HepG2 (cell line): ENCODE results near the gene UBL4B. TPM values are rescaled to one million over a fixed set of nuclear protein-coding genes. Genes with fewer than 3 reads are reported as not detected.
A peak's percentile ranks its signal among the peaks of the same experiment; 100 is the strongest.

Source experiments
- ATAC-seq: fragments of 200-7000 bp; cut with Tn5 transposase; 3 replicates; pipeline ENCODE4 v1.9.1; 2020; ENCODE audit warnings: mild to moderate bottlenecking, moderate library complexity
- BruUV-seq: library from RNA; stranded (reverse); fragments of 400-500 nt; replicated peaks from 2 replicates; lab custom pipeline; 2021; lab: Mats Ljungman, UMichigan
- CTCF ChIA-PET: fragments of 300-600 bp; formaldehyde crosslinking; extraction: SDS; loops from one replicate; lab custom pipeline; 2021; ENCODE audit warnings: low total read pairs, inconsistent platforms, low intra/inter-chr PET ratio; lab: Yijun Ruan, JAX
- POLR2A ChIA-PET: fragments of 350-600 bp; sonication (Branson Sonifier 250); formaldehyde crosslinking; loops from one replicate; lab custom pipeline; 2020; ENCODE audit warnings: antibody characterized with exemption, inconsistent platforms; lab: Yijun Ruan, JAX
- DNase-seq: peaks from one replicate; pipeline ENCODE4 v3.0.0-alpha.2; 2015; ENCODE audit warnings: low spot score
- FAIRE-seq: peaks from 3 replicates; lab custom pipeline; 2011; peaks lifted over from hg19 to GRCh38; lab: Jason Lieb, UNC
- H2AFZ ChIP-seq: one replicate; pipeline ENCODE4 v1.6.1; 2011; ENCODE audit warnings: low read length, inconsistent platforms
- H3K27ac ChIP-seq: fragments of 300-600 bp; 3 replicates; pipeline ENCODE4 v1.8.0; 2011; ENCODE audit warnings: mixed run types, mild to moderate bottlenecking, mixed read lengths, low read length, inconsistent platforms; ENCODE audit not compliant: insufficient read depth; ENCODE audit errors: extremely low read length
- H3K27me3 ChIP-seq, 2 experiments: fragments of 200-600 bp in 1 of 2; 2 replicates in 1 of 2; 3 replicates in 1 of 2; pipeline versions ENCODE4 v1.6.0 to v1.8.0; 2011; ENCODE audit warnings: low read length in 2 of 2, mild to moderate bottlenecking in 2 of 2, moderate library complexity in 2 of 2, inconsistent platforms in 1 of 2; ENCODE audit not compliant: insufficient read depth in 2 of 2, control insufficient read depth in 1 of 2
- H3K36me3 ChIP-seq, 2 experiments: fragments of 200-600 bp in 1 of 2; replicated peaks in 1 of 2; 2 replicates in 1 of 2; 3 replicates in 1 of 2; pipeline versions ENCODE4 v1.5.1 to v1.8.0; 2011; ENCODE audit warnings: low read length in 2 of 2, inconsistent platforms in 1 of 2; ENCODE audit not compliant: insufficient read depth in 2 of 2, control insufficient read depth in 1 of 2
- H3K4me1 ChIP-seq: 2 replicates; pipeline ENCODE4 v1.5.1; 2012; ENCODE audit warnings: low read length, inconsistent platforms; ENCODE audit not compliant: insufficient read depth
- H3K4me2 ChIP-seq: 2 replicates; pipeline ENCODE4 v1.6.0; 2011; ENCODE audit warnings: low read depth, low read length, inconsistent platforms
- H3K4me3 ChIP-seq, 3 experiments: fragments of 200-600 bp in 1 of 3; sonication (generic), shearing (Covaris generic) in 1 of 3; replicated peaks in 1 of 3; 2 replicates each; pipeline ENCODE4 v1.5.1; 2011 to 2016; ENCODE audit warnings: low read length in 3 of 3, inconsistent platforms in 2 of 3, low read depth in 2 of 3, mild to moderate bottlenecking in 2 of 3, control low read depth in 1 of 3, mixed read lengths in 1 of 3; ENCODE audit not compliant: insufficient read depth in 1 of 3
- H3K79me2 ChIP-seq: one replicate; pipeline ENCODE4 v1.6.1; 2011; ENCODE audit warnings: low read length, inconsistent platforms; ENCODE audit not compliant: insufficient read depth
- H3K9ac ChIP-seq: 2 replicates; pipeline ENCODE4 v1.6.0; 2011; ENCODE audit warnings: mild to moderate bottlenecking, low read depth, low read length, inconsistent platforms; ENCODE audit not compliant: insufficient read depth
- H3K9me3 ChIP-seq: 2 replicates; pipeline ENCODE4 v1.5.1; 2012; ENCODE audit warnings: mild to moderate bottlenecking, low read length
- H4K20me1 ChIP-seq: 2 replicates; pipeline ENCODE4 v1.6.0; 2011; ENCODE audit warnings: inconsistent platforms, mild to moderate bottlenecking, low read length, moderate library complexity; ENCODE audit not compliant: insufficient read depth
- NR2F1 ChIP-seq, 2 experiments: fragments of 450-650 bp in 1 of 2; formaldehyde crosslinking in 1 of 2; IDR thresholded peaks; 2 replicates each; pipeline versions ENCODE4 v1.5.0 to v1.6.1; 2016 to 2020; ENCODE audit warnings: mild to moderate bottlenecking in 1 of 2, missing compliant biosample characterization in 1 of 2, missing genetic modification reagents in 1 of 2, moderate library complexity in 1 of 2
- NR2F2 ChIP-seq: IDR thresholded peaks from 2 replicates; pipeline ENCODE4 v1.6.1; 2012; ENCODE audit warnings: low read depth, inconsistent platforms, borderline replicate concordance
- NR2F6 ChIP-seq, 2 experiments: IDR thresholded peaks; 2 replicates each; pipeline ENCODE4 v1.6.1; 2016; ENCODE audit warnings: antibody characterized with exemption in 1 of 2, mild to moderate bottlenecking in 1 of 2
- RARA ChIP-seq: IDR thresholded peaks from 2 replicates; pipeline ENCODE4 v1.6.1; 2016; ENCODE audit warnings: missing genetic modification reagents, missing compliant biosample characterization
- RFX1 ChIP-seq: fragments of 450-650 bp; IDR thresholded peaks from 2 replicates; pipeline ENCODE4 v1.6.1; 2017
- TBX3 ChIP-seq: fragments of 450-650 bp; IDR thresholded peaks from 2 replicates; pipeline ENCODE4 v1.6.1; 2017; ENCODE audit warnings: antibody characterized with exemption, mild to moderate bottlenecking, inconsistent platforms, borderline replicate concordance
- ZFP36 ChIP-seq: fragments of 150-350 bp; IDR thresholded peaks from 2 replicates; pipeline ENCODE4 v1.6.1; 2018; ENCODE audit warnings: borderline replicate concordance, low read length, low read depth; ENCODE audit not compliant: partially characterized antibody
- ZNF225 ChIP-seq: sonication (generic); formaldehyde crosslinking; IDR thresholded peaks from 2 replicates; pipeline ENCODE4 v1.4.0; 2020; ENCODE audit warnings: mild to moderate bottlenecking, missing genetic modification reagents
- ZNF263 ChIP-seq: sonication (generic); formaldehyde crosslinking; IDR thresholded peaks from 2 replicates; pipeline ENCODE4 v1.4.0; 2020; ENCODE audit warnings: missing genetic modification reagents
- ZNF552 ChIP-seq: sonication (generic); formaldehyde crosslinking; IDR thresholded peaks from 2 replicates; pipeline ENCODE4 v1.9.0; 2022; ENCODE audit warnings: missing genetic modification reagents, mild to moderate bottlenecking, borderline replicate concordance
- WGBS: methylation state at CpG from one replicate; pipeline ENCODE4 v1.1.6; 2017; ENCODE audit warnings: low lambda C conversion rate; 5-methylcytosine and 5-hydroxymethylcytosine counted together
- in situ Hi-C: cut with HindIII; loops from 2 replicates; pipeline ENCODE4 v1.10.0; 2017; ENCODE audit warnings: low pct_unique_long_range_greater_than_20kb; ENCODE audit not compliant: extremely low pct_ligation_motif_present
- intact Hi-C: fragments of 100-400 bp; cut with micrococcal nuclease; formaldehyde crosslinking; loops from one replicate; pipeline ENCODE4 v1.10.0; 2022; ENCODE audit not compliant: unreplicated experiment
- polyA plus RNA-seq, 8 experiments: library from polyadenylated mRNA; depleted of rRNA in 3 of 8; stranded (reverse) in 7 of 8; unstranded in 1 of 8; fragments of >200 nt; fragmentation: Illumina TruSeq in 4 of 8; extraction: Trizol in 4 of 8; gene quantifications; 2 replicates each; pipeline versions ENCODE4 v1.2.1 to v1.2.3, GENCODE V29; 2011 to 2016; ENCODE audit warnings: low read depth in 4 of 8, missing spikeins in 1 of 8, mixed read lengths in 1 of 8; ENCODE audit not compliant: insufficient read depth in 1 of 8
- total RNA-seq, 5 experiments: library from RNA; depleted of rRNA; stranded (reverse); fragments of >200 nt; fragmentation: Illumina TruSeq; extraction: Trizol; gene quantifications; 2 replicates each; pipeline ENCODE4 v1.2.3, GENCODE V29; 2016; ENCODE audit warnings: low read depth in 1 of 5
- TF ChIP-seq, protein P1 (sequence below): IDR thresholded peaks from 2 replicates; pipeline ENCODE4 v1.4.0; 2020; ENCODE audit warnings: mild to moderate bottlenecking, missing genetic modification reagents
- TF ChIP-seq, protein P2 (sequence below): sonication (generic); formaldehyde crosslinking; IDR thresholded peaks from 2 replicates; pipeline ENCODE4 v1.4.0; 2020; ENCODE audit warnings: missing genetic modification reagents, borderline replicate concordance

The UBL4B gene
- total and polyA plus RNA-seq, 2 of the 13 experiments (the other 11 are each of a cell fraction or from before 2014, with no cell fraction given): not detected

DNA sequence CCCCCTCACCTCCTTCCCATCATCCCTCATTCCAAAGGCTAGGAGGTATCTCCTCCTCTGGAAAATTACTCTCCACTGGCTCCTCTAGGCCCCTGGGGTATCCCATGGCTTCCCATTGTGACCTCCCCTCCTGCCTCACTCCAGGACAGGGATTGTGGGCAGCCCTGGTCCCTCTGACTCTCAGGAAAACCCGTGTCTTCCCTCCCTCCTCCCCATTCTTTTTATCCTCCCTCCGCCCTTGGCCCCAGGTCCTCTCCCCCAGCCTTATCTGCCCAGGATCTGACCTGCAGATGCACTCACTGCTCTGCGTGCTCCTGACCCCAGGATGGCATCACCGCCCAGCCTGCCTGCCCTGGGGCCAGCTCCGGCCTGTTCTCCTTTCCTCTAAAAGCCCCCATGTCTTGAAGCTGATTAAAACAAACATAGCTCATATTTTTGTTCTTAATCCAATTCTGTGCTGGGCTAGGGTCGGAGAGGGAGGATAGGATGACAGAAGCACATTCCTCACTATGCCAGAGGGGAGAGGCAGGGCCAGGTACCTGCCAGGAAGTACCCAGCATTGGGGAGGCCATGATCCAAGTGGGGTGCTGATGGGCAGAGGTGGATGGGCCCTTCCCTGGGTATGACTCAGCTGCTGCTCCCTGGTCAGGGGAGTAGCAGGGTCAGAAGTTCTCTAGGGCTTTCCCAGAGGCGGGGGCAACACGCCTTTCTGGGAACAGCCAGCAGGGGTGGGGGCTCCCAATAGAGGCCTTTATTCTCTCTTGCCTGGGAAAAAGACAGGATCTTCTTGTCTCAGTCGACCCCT is 13.8 kb upstream of the UBL4B start:
- no TSS peak for BruUV-seq
- Histone ChIP-seq H3K9me3 (no peaks in the 10 kb centered on the region), H3K79me2 (no peaks in the 10 kb centered on the region), H3K4me2 (peak overlapping the region; percentile 5; the same call in 1 of the 2 replicates), H3K4me3 (0 out of 6 replicates have a peak overlapping the region, but pooled peaks of 1 of the 3 experiments have one; percentile 9), H4K20me1 (no peaks in the 10 kb centered on the region), H3K27ac (no peak overlapping the region), H2AFZ (no peak overlapping the region), H3K27me3 (peaks cover 3 to 37% of the 10 kb centered on the region in 2 experiments), H3K4me1 (peaks cover 18% of the 10 kb centered on the region), H3K36me3 (no peaks in the 10 kb centered on the region), H3K9ac (no peak overlapping the region)
- ChIA-PET POLR2A (interaction anchor here (1.0 kb wide), 1 partner anchor 64 kb away, joined by 3 read pairs; the partner anchor contains the start of gene STRIP1), CTCF (no interaction called here)
- DNase-seq: no peak
- in situ Hi-C loops: no loop called here
- 1% methylated on average over 9 of the region's 9 CpGs for WGBS
- FAIRE-seq: no peak
- ATAC-seq: peak; percentile 46
- intact Hi-C loops: no loop called here
- TF ChIP-seq ZNF225 (CRISPR knock-in tag) (no peak), ZNF552 (CRISPR knock-in tag) (no peak), NR2F1 (CRISPR knock-in tag; IDR thresholded peaks at IDR 0.05) (peak; percentile 36 to 45; a peak in 1 of 4 replicates), NR2F2 (peak; percentile 40; the same call in 1 of the 2 replicates), TBX3 (no peak), NR2F6 (IDR thresholded peaks at IDR 0.05) (peak; percentile 66), NR2F6 (CRISPR knock-in tag; IDR thresholded peaks at IDR 0.05) (peak; percentile 64), ZFP36 (no peak), RFX1 (no peak), ZNF263 (peak; percentile 70), RARA (CRISPR knock-in tag) (peak; percentile 68; the same call in 1 of the 2 replicates)
- TF ChIP-seq, protein P1, sequence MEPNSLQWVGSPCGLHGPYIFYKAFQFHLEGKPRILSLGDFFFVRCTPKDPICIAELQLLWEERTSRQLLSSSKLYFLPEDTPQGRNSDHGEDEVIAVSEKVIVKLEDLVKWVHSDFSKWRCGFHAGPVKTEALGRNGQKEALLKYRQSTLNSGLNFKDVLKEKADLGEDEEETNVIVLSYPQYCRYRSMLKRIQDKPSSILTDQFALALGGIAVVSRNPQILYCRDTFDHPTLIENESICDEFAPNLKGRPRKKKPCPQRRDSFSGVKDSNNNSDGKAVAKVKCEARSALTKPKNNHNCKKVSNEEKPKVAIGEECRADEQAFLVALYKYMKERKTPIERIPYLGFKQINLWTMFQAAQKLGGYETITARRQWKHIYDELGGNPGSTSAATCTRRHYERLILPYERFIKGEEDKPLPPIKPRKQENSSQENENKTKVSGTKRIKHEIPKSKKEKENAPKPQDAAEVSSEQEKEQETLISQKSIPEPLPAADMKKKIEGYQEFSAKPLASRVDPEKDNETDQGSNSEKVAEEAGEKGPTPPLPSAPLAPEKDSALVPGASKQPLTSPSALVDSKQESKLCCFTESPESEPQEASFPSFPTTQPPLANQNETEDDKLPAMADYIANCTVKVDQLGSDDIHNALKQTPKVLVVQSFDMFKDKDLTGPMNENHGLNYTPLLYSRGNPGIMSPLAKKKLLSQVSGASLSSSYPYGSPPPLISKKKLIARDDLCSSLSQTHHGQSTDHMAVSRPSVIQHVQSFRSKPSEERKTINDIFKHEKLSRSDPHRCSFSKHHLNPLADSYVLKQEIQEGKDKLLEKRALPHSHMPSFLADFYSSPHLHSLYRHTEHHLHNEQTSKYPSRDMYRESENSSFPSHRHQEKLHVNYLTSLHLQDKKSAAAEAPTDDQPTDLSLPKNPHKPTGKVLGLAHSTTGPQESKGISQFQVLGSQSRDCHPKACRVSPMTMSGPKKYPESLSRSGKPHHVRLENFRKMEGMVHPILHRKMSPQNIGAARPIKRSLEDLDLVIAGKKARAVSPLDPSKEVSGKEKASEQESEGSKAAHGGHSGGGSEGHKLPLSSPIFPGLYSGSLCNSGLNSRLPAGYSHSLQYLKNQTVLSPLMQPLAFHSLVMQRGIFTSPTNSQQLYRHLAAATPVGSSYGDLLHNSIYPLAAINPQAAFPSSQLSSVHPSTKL (CRISPR knock-in tag): peak; percentile 12; the same call in 1 of the 2 replicates
- TF ChIP-seq, protein P2, sequence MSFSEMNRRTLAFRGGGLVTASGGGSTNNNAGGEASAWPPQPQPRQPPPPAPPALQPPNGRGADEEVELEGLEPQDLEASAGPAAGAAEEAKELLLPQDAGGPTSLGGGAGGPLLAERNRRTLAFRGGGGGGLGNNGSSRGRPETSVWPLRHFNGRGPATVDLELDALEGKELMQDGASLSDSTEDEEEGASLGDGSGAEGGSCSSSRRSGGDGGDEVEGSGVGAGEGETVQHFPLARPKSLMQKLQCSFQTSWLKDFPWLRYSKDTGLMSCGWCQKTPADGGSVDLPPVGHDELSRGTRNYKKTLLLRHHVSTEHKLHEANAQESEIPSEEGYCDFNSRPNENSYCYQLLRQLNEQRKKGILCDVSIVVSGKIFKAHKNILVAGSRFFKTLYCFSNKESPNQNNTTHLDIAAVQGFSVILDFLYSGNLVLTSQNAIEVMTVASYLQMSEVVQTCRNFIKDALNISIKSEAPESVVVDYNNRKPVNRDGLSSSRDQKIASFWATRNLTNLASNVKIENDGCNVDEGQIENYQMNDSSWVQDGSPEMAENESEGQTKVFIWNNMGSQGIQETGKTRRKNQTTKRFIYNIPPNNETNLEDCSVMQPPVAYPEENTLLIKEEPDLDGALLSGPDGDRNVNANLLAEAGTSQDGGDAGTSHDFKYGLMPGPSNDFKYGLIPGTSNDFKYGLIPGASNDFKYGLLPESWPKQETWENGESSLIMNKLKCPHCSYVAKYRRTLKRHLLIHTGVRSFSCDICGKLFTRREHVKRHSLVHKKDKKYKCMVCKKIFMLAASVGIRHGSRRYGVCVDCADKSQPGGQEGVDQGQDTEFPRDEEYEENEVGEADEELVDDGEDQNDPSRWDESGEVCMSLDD (CRISPR knock-in tag): no peak
